Neural progenitor cell (in vitro differentiated cells): ENCODE measurements around the gene MORN1. TPM values are rescaled to one million over a fixed set of nuclear protein-coding genes. Genes with fewer than 3 reads are reported as not detected.
A peak's percentile ranks its signal among the peaks of the same experiment; 100 is the strongest.

ENCODE experiments used
- DNase-seq: peaks from one replicate; pipeline ENCODE4 v3.0.0-alpha.2; 2016; ENCODE audit warnings: low spot score
- H2AFZ ChIP-seq: fragments of 200-600 bp; sonication (generic); replicated peaks from 2 replicates; pipeline ENCODE4 v1.6.1; 2016; ENCODE audit warnings: antibody characterized with exemption
- H3F3A ChIP-seq: fragments of 200-600 bp; sonication (generic); 2 replicates; pipeline ENCODE4 v1.6.1; 2016; ENCODE audit warnings: antibody characterized with exemption, low read depth
- H3K27ac ChIP-seq: fragments of 200-600 bp; sonication (generic); 2 replicates; pipeline ENCODE4 v1.5.1; 2016; ENCODE audit warnings: mild to moderate bottlenecking
- H3K27me3 ChIP-seq: fragments of 200-600 bp; sonication (generic); 2 replicates; pipeline ENCODE4 v1.6.1; 2016; ENCODE audit warnings: mild to moderate bottlenecking, moderate library complexity
- H3K36me3 ChIP-seq: fragments of 200-600 bp; sonication (generic); 2 replicates; pipeline ENCODE4 v1.5.1; 2016
- H3K4me1 ChIP-seq: fragments of 200-600 bp; sonication (generic); 2 replicates; pipeline ENCODE4 v1.6.1; 2016; ENCODE audit warnings: mixed run types
- H3K4me2 ChIP-seq: fragments of 200-600 bp; sonication (generic); 2 replicates; pipeline ENCODE4 v1.6.1; 2016
- H3K4me3 ChIP-seq: fragments of 200-600 bp; sonication (generic); 2 replicates; pipeline ENCODE4 v1.5.1; 2016
- H3K79me2 ChIP-seq: fragments of 200-600 bp; sonication (generic); 2 replicates; pipeline ENCODE4 v1.6.1; 2016; ENCODE audit warnings: low read depth
- H3K9ac ChIP-seq: fragments of 200-600 bp; sonication (generic); 2 replicates; pipeline ENCODE4 v1.6.1; 2016
- H3K9me3 ChIP-seq: fragments of 200-600 bp; sonication (generic); 2 replicates; pipeline ENCODE4 v1.5.1; 2016; ENCODE audit warnings: low read depth
- H4K20me1 ChIP-seq: fragments of 200-600 bp; sonication (generic); 2 replicates; pipeline ENCODE4 v1.6.1; 2016; ENCODE audit warnings: low read depth
- H3K27ac Mint-ChIP-seq: 3 replicates; pipeline ENCODE4 v1.8.0; 2021; ENCODE audit warnings: mixed read lengths
- H3K27me3 Mint-ChIP-seq: 2 replicates; pipeline ENCODE4 v1.8.0; 2022; ENCODE audit warnings: low read depth, mild to moderate bottlenecking, inconsistent platforms, moderate library complexity, mixed read lengths; ENCODE audit not compliant: insufficient read depth
- H3K36me3 Mint-ChIP-seq: 3 replicates; pipeline ENCODE4 v1.8.0; 2021; ENCODE audit warnings: mixed read lengths
- H3K4me1 Mint-ChIP-seq: 3 replicates; pipeline ENCODE4 v1.8.0; 2021; ENCODE audit warnings: mixed read lengths
- H3K4me3 Mint-ChIP-seq: 3 replicates; pipeline ENCODE4 v1.8.0; 2021; ENCODE audit warnings: mild to moderate bottlenecking, moderate library complexity, mixed read lengths
- H3K9me3 Mint-ChIP-seq: 3 replicates; pipeline ENCODE4 v1.8.0; 2020; ENCODE audit warnings: mixed read lengths
- EZH2 ChIP-seq: fragments of 200-600 bp; sonication (generic); IDR thresholded peaks from 2 replicates; pipeline ENCODE4 v1.6.1; 2017; ENCODE audit warnings: antibody characterized with exemption, mild to moderate bottlenecking, moderate library complexity
- EZH2phosphoT487 ChIP-seq: fragments of 200-600 bp; sonication (generic); IDR thresholded peaks from 2 replicates; pipeline ENCODE4 v1.6.1; 2017; ENCODE audit warnings: antibody characterized with exemption
- total RNA-seq: library from RNA; depleted of rRNA; stranded (reverse); fragments of >200 nt; gene quantifications from 2 replicates; pipeline ENCODE4 v1.2.3, GENCODE V29; 2015; ENCODE audit warnings: low replicate concordance
- TF ChIP-seq, protein P1 (sequence below): fragments of 200-600 bp; sonication (generic); IDR thresholded peaks from 2 replicates; pipeline ENCODE4 v1.5.1; 2017; ENCODE audit warnings: antibody characterized with exemption, mild to moderate bottlenecking

The MORN1 gene
- total RNA-seq, 1 donor from 2014 or later, result 7.0 TPM

DNA sequence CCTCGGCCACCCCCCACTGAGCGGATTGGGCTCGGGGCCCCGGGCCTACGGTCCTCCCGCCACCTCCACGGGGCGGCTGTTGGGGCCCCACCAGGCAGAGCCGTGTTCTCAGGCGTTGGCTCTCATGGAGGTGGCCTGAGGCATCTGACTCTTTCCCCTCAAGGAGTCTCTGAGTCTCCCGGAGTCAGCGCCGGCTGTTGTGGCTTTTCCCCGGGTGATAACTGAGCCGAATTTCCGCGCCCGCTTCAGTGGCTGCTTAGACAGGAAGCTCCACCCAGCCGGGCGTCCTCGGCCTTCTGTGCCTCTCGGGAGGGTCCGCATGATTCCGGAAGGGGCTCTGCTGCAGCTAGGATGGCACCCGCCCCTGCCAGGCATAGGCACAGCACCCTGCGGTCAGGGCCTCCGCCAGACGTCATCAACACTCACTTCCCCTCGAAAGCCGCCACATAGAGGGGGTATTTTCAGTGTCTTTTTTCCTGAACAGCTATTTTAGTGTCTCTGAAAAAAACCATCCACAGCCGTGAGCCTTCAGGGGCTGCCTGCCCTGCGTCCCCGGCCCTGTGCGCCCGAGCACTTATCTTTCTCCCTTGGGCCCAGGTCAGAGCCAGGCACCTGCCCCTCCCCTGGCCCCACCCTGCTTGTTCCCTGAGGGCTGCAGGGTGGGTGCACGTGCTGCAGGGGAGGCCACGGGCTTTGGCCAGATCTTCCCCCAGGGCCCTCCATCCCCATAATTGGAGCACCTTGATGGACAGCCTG lies 90.3 kb downstream of the MORN1 start:
- Histone ChIP-seq H3K4me1 (peaks cover 3% of the 10 kb centered on the region), H2AFZ (no peak overlapping the region), H3K4me3 (no peak overlapping the region), H3K27me3 (no peaks in the 10 kb centered on the region), H3F3A (no peaks in the 10 kb centered on the region), H3K36me3 (no peaks in the 10 kb centered on the region), H4K20me1 (peaks cover 75% of the 10 kb centered on the region), H3K9me3 (no peaks in the 10 kb centered on the region), H3K27ac (no peak overlapping the region), H3K4me2 (no peak overlapping the region), H3K9ac (no peak overlapping the region), H3K79me2 (peaks cover 56% of the 10 kb centered on the region)
- peaks cover 4% of the 10 kb centered on the region for H3K36me3 Mint-ChIP-seq
- H3K27me3 Mint-ChIP-seq, result peaks cover 3% of the 10 kb centered on the region
- DNase-seq, result no peak
- H3K4me3 Mint-ChIP-seq, result no peak overlapping the region
- no peak overlapping the region for H3K27ac Mint-ChIP-seq
- TF ChIP-seq, protein P1, sequence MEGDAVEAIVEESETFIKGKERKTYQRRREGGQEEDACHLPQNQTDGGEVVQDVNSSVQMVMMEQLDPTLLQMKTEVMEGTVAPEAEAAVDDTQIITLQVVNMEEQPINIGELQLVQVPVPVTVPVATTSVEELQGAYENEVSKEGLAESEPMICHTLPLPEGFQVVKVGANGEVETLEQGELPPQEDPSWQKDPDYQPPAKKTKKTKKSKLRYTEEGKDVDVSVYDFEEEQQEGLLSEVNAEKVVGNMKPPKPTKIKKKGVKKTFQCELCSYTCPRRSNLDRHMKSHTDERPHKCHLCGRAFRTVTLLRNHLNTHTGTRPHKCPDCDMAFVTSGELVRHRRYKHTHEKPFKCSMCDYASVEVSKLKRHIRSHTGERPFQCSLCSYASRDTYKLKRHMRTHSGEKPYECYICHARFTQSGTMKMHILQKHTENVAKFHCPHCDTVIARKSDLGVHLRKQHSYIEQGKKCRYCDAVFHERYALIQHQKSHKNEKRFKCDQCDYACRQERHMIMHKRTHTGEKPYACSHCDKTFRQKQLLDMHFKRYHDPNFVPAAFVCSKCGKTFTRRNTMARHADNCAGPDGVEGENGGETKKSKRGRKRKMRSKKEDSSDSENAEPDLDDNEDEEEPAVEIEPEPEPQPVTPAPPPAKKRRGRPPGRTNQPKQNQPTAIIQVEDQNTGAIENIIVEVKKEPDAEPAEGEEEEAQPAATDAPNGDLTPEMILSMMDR, result no peak
- peaks cover 11% of the 10 kb centered on the region for H3K4me1 Mint-ChIP-seq
- H3K9me3 Mint-ChIP-seq, result no peaks in the 10 kb centered on the region

DNA sequence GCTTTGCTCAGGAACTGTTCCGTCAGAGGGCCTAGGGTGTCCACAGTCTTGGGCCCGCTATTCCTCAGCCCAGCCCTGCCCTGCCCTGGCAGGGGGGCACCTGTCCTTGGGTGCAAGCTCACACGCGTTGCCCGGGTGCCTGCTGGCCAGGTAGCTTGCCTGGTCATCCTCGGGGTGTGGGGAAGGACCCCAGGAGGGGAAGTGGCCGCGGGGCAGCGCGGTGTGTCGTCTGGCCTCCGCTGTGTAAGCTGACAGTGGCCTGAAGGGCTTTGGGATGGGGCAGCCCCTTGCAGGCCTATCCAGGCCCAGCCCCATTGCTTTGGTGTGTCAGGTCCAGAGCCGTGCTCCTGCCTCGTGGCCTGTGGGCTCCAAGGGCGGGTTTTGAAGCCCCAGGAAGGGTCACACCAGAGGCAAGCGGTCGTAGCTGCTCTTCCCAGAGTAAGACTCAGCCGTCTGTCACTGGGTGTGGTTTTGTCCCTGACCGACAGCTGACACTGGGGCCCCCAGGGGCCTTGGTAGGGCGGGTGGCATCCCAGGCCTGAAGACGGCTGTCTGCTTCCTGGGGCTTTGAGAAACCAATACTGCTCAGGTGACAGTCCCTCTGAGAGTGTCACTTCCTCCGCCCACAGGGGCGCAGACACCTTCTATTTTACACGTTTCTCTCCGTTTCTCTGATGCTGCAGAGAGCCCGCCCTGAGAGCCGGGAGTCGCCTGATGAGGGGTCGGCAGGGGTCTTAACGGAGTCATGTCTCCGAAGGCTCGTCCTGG lies 91.2 kb downstream of the MORN1 start:
- Histone ChIP-seq H3F3A (no peaks in the 10 kb centered on the region), H2AFZ (no peak overlapping the region), H3K79me2 (peaks cover 64% of the 10 kb centered on the region), H3K9ac (no peak overlapping the region), H3K27ac (peak overlapping the region; percentile 13), H4K20me1 (peaks cover 83% of the 10 kb centered on the region), H3K4me3 (no peak overlapping the region), H3K36me3 (no peaks in the 10 kb centered on the region), H3K27me3 (no peaks in the 10 kb centered on the region), H3K4me2 (no peak overlapping the region), H3K4me1 (peaks cover 3% of the 10 kb centered on the region), H3K9me3 (no peaks in the 10 kb centered on the region)
- Mint-ChIP-seq H3K36me3 (peaks cover 7% of the 10 kb centered on the region), H3K4me1 (peaks cover 16% of the 10 kb centered on the region), H3K27ac (no peak overlapping the region), H3K4me3 (no peak overlapping the region), H3K27me3 (peaks cover 3% of the 10 kb centered on the region), H3K9me3 (no peaks in the 10 kb centered on the region)
- TF ChIP-seq EZH2phosphoT487 (no peak), EZH2 (no peak)
- TF ChIP-seq, protein P1, result no peak
- no peak for DNase-seq

DNA sequence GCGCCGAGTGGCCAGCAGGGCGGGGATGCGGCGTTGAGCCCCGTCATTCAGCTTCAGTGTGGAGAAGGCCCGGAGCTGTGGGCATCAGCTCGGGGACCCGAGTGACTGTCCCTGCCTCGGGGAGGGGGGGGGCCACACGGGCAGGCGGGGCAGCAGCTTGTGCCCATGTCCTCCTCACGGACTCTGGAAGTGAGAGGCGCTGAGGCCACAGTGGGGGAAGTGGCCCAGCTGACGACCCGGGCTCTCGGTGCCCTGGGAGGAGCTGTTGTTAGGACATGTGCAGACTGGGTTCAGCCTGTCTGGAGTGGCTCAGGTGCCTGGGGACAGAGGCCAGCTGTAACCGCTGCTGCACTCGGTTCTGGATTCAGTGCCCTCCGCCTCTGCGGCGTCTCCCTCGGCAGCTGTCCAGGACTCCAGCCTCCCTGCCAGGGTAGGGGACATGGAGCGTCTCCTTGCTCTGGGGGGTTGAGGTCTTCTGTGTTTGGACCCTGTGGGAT lies 92.2 kb downstream of the MORN1 start:
- H3K4me3 ChIP-seq, result no peak overlapping the region
- TF ChIP-seq, protein P1, result no peak
- no peak for TF ChIP-seq EZH2phosphoT487
- TF ChIP-seq EZH2, result no peak
- no peaks in the 10 kb centered on the region for H3K36me3 ChIP-seq
- Mint-ChIP-seq H3K4me3 (no peak overlapping the region), H3K27me3 (peaks cover 3% of the 10 kb centered on the region), H3K36me3 (peaks cover 7% of the 10 kb centered on the region), H3K9me3 (no peaks in the 10 kb centered on the region), H3K27ac (peak overlapping the region; percentile 33), H3K4me1 (peaks cover 16% of the 10 kb centered on the region)
- no peak overlapping the region for H3K4me2 ChIP-seq
- no peak for DNase-seq
- H3K27me3 ChIP-seq, result no peaks in the 10 kb centered on the region
- no peak overlapping the region for H2AFZ ChIP-seq
- H3F3A ChIP-seq, result no peaks in the 10 kb centered on the region
- peaks cover 74% of the 10 kb centered on the region for H3K79me2 ChIP-seq
- peaks cover 3% of the 10 kb centered on the region for H3K4me1 ChIP-seq
- H3K27ac ChIP-seq, result no peak overlapping the region
- peaks cover 83% of the 10 kb centered on the region for H4K20me1 ChIP-seq
- no peaks in the 10 kb centered on the region for H3K9me3 ChIP-seq
- no peak overlapping the region for H3K9ac ChIP-seq
